ENCODE data around the gene CDC25B.
A peak's percentile ranks its signal among the peaks of the same experiment; 100 is the strongest.
"Not testable (repeated sequence)": the region's sequence is repeated elsewhere in the genome, so short reads cannot be mapped to it uniquely, and the experiment has no call there.

Gene CDC25B

GRCh38 chr20:3786665-3787323 is 9.3 kb upstream of the CDC25B start, which contains the start of gene CENPB:
Gene CENPB, minus strand, starts transcription at chr20:3786740. Its CDS starts 257 bp downstream, at chr20:3786483.
- DNase-seq = peak; percentile 87

GRCh38 chr20:3787324-3788014 is 8.6 kb upstream of the CDC25B start:
- DNase-seq = peak; percentile 60

- no peak for DNase-seq
These were observed 7.4 kb upstream of the CDC25B start for GRCh38 chr20:3788685-3789155.

GRCh38 chr20:3789201-3789600 is 6.9 kb upstream of the CDC25B start:
- DNase-seq = not testable (repeated sequence)

- DNase-seq = not testable (repeated sequence)
These were observed 1.9 kb upstream of the CDC25B start for GRCh38 chr20:3794168-3794567.

- no peak for DNase-seq
These were observed 1.2 kb upstream of the CDC25B start for GRCh38 chr20:3794701-3795420.

- DNase-seq = no peak
These were observed 541 bp downstream of the CDC25B start for GRCh38 chr20:3796477-3797225.

GRCh38 chr20:3797226-3797545 is 1.1 kb downstream of the CDC25B start:
- DNase-seq = no peak

GRCh38 chr20:3797592-3798372 is 1.7 kb downstream of the CDC25B start:
- DNase-seq = peak; percentile 47

- DNase-seq = no peak
These were observed 2.3 kb downstream of the CDC25B start for GRCh38 chr20:3798373-3798768.

GRCh38 chr20:3798908-3799248 is 2.8 kb downstream of the CDC25B start:
- no peak for DNase-seq

GRCh38 chr20:3800256-3800877 is 4.3 kb downstream of the CDC25B start:
- no peak for DNase-seq

- DNase-seq = no peak
These were observed 4.8 kb downstream of the CDC25B start for GRCh38 chr20:3800878-3801260.

GRCh38 chr20:3801299-3801698 is 5.2 kb downstream of the CDC25B start:
- DNase-seq = no peak

GRCh38 chr20:3801846-3802245 is 5.7 kb downstream of the CDC25B start:
- no peak for DNase-seq

GRCh38 chr20:3802524-3803239 is 6.6 kb downstream of the CDC25B start:
- no peak for DNase-seq

GRCh38 chr20:3803289-3803688 is 7.2 kb downstream of the CDC25B start:
- no peak for DNase-seq

GRCh38 chr20:3803854-3804253 is 7.7 kb downstream of the CDC25B start:
- DNase-seq = no peak

GRCh38 chr20:3804254-3804751 is 8.2 kb downstream of the CDC25B start:
- no peak for DNase-seq

- no peak for DNase-seq
These were observed 8.7 kb downstream of the CDC25B start for GRCh38 chr20:3804781-3805180.

GRCh38 chr20:3808544-3808943 is 12.4 kb downstream of the CDC25B start:
- no peak for DNase-seq
